ENCODE measurements around the gene ITGA11.

The ITGA11 gene

DNA sequence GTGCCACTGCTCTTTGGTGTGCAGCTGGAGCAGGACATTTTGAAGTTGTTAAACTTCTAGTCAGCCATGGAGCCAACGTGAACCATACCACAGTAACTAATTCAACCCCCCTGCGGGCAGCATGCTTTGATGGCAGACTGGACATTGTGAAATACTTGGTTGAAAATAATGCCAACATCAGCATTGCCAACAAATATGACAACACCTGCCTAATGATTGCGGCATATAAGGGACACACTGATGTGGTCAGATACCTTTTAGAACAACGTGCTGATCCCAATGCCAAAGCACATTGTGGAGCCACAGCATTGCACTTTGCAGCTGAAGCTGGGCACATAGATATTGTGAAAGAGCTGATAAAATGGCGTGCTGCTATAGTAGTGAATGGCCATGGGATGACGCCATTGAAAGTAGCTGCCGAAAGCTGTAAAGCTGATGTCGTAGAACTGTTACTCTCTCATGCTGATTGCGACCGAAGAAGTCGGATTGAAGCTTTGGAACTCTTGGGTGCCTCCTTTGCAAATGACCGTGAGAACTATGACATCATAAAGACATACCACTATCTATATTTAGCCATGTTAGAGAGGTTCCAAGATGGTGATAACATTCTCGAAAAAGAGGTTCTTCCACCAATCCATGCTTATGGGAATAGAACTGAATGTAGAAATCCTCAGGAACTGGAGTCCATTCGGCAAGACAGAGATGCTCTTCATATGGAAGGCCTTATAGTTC, 142.2 kb downstream of the ITGA11 start:
- Histone ChIP-seq H3K4me1 (peaks cover 6% of the 10 kb centered on the region), H3K4me3 (no peak overlapping the region), H3K27me3 (ENCODE audit: low read depth) (no peaks in the 10 kb centered on the region), H3K36me3 (replicated peaks) (peaks cover 50% of the 10 kb centered on the region), H3K9me3 (no peaks in the 10 kb centered on the region)
- DNase-seq (ENCODE audit: low spot score in 2 of 2), result no peak
- in situ Hi-C loops (cut with MboI; ENCODE audit: low sequenced_read_pairs), result no loop called here

DNA sequence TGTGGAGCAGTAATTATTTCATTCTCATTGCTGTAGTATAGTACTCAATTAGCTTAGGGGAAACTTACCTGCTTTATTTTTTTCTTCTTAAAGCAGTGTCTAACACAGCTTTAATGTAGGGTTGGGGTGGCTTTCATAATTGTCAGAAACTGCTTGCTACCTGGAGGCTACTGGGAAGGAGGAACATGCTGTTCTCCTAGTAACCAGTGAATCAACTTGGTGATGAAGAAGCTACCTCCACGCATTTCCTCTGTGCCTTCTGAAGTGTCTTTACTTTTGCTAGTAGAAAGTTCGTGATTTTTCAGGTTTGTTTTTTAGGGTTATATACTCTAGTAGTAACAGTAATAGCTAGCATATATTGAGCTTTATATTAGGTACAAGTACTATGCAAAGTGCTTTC, 142.9 kb downstream of the ITGA11 start:
- Histone ChIP-seq H3K4me3 (no peak overlapping the region), H3K4me1 (peaks cover 6% of the 10 kb centered on the region), H3K36me3 (replicated peaks) (peaks cover 57% of the 10 kb centered on the region), H3K27me3 (ENCODE audit: low read depth) (no peaks in the 10 kb centered on the region), H3K9me3 (no peaks in the 10 kb centered on the region)
- in situ Hi-C loops (cut with MboI; ENCODE audit: low sequenced_read_pairs), result no loop called here
- DNase-seq (ENCODE audit: low spot score in 2 of 2), result no peak

DNA sequence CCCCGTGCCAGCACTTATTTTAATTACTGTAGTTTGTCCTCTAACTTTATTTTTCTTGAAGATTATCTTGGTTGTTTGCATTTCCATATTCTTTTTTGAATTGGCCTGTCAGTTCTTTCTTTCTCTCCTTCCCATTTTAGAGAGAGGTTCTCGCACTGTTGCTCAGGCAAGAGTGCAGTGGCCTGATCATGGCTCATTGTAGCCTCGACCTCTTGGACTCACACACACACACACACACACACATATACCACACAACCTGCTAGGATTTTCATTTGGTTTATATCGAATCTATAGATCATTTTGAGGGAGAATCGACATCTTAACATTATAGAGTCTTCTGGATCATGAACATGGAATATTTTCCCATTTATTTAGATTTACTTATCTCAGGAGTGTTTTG, 145.7 kb downstream of the ITGA11 start:
- Histone ChIP-seq H3K36me3 (replicated peaks) (peaks cover 42% of the 10 kb centered on the region), H3K4me3 (no peak overlapping the region), H3K4me1 (peaks cover 17% of the 10 kb centered on the region), H3K9me3 (no peaks in the 10 kb centered on the region), H3K27me3 (ENCODE audit: low read depth) (no peaks in the 10 kb centered on the region)
- in situ Hi-C loops (cut with MboI; ENCODE audit: low sequenced_read_pairs), result no loop called here
- DNase-seq (ENCODE audit: low spot score in 2 of 2), result no peak

DNA sequence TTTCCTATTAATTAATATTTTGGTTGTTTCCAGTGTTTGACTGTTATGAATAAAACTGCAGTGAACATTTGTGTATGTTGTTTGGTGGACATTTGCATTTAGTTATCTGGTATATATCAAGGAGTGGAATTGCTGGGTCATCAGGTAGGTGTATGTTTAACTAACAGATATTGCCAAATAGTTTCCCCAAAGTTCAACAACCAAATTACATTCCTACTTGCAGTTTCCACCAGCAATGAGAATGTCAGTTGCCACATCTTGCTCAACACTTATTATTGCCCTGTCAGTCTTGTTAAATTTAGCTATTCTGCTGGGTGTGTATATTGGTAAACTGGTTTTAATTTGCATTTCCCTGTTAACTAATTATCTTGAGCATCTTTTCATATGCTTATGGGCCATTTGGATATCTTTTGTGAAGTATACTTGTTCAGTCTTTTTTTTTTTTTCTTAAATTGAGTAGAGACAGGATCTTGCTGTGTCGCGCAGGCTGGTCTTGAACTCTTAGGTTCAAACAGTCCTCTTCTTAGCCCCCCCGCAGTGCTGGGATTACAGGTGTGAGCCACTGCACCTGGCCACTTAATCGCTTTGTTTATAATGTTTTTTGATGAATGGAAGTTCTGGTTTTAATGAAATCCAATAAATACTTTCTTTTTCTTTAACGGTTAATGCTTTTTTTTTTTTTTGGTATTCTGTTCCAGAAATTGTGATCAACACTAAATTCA, 146.5 kb downstream of the ITGA11 start:
- Histone ChIP-seq H3K36me3 (replicated peaks) (peaks cover 33% of the 10 kb centered on the region), H3K4me1 (peaks cover 26% of the 10 kb centered on the region)

DNA sequence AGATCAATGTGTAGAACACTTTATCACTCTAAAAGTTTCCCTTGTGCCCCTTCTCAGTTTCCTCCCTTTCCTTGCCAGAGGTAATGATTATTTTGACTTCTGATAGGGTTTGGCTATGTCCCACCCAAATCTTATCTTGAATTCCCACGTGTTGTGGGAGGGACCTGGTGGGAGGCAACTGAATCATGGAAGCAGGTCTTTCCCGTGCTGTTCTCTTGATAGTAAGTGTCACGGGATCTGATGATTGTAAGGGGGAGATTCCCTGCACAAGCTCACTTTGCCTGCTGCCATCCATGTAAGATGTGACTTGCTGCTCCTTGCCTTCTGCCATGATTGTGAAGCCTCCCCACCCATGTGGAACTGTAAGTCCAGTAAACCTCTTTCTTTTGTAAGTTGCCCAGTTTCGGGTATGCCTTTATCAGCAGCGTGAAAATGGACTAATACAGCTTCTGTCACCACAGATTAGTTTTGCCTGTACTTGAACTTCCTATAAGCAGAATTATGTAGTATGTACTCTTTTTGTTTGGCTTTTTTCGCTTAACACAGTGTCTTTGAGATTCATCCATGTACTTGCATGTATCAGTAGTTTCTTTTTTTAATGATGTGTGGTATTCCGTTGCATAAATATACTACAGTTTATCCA, 147.2 kb downstream of the ITGA11 start:
- peaks cover 27% of the 10 kb centered on the region for H3K36me3 ChIP-seq (replicated peaks)
- no peak for DNase-seq (ENCODE audit: low spot score in 2 of 2)
- H3K27me3 ChIP-seq (ENCODE audit: low read depth), result no peaks in the 10 kb centered on the region
- in situ Hi-C loops (cut with MboI; ENCODE audit: low sequenced_read_pairs), result no loop called here
- H3K4me1 ChIP-seq, result peaks cover 31% of the 10 kb centered on the region
- no peaks in the 10 kb centered on the region for H3K9me3 ChIP-seq
- H3K4me3 ChIP-seq, result no peak overlapping the region

More for the DNA sequence above, 146.5 kb downstream of the ITGA11 start:
- in situ Hi-C loops (cut with MboI; ENCODE audit: low sequenced_read_pairs), result no loop called here
- no peak overlapping the region for H3K4me3 ChIP-seq
- H3K9me3 ChIP-seq, result no peaks in the 10 kb centered on the region
- no peaks in the 10 kb centered on the region for H3K27me3 ChIP-seq (ENCODE audit: low read depth)
- DNase-seq (ENCODE audit: low spot score in 2 of 2), result no peak

DNA sequence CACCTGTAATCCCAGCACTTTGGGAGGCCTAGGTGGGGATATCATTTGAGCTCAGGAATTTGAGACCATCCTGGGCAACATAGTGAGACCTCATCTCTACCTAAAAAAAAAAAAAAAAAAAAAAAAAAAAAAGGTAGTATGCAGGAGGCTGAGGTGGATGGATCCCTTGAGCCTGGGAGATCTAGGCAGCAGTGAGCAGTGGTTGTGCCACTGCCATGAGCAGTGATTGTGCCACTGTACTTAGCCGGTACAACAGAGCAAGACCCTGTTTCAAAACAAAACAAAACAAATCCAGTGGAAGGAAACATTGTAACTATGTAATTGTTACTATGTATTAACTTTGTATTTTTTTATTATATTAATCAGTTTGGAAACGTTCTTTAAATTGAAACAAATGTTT, 148.6 kb downstream of the ITGA11 start:
- Histone ChIP-seq H3K36me3 (replicated peaks) (peaks cover 23% of the 10 kb centered on the region), H3K4me1 (peaks cover 34% of the 10 kb centered on the region), H3K4me3 (no peak overlapping the region), H3K9me3 (no peaks in the 10 kb centered on the region), H3K27me3 (ENCODE audit: low read depth) (no peaks in the 10 kb centered on the region)
- in situ Hi-C loops (cut with MboI; ENCODE audit: low sequenced_read_pairs), result no loop called here
- DNase-seq (ENCODE audit: low spot score in 2 of 2), result no peak

DNA sequence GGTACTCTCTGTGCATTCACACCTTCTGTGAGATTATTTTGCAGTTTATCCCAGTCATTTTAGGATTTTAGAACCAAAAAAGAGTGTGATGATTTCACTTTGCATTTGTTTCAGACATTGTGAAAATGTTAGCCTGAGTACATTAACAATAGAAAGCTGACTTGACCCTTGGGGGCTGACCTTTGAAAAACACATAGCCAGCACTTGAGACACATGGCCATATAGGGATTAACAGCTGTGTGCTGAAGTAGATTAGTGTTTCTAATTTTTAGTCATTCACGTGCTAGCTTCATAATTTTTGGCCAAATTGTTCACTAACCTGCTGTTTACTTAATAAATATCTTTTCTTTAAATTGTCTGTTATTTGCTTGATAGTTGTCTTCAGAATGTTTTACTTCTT, 151.0 kb downstream of the ITGA11 start:
- Histone ChIP-seq H3K4me1 (peaks cover 44% of the 10 kb centered on the region), H3K27me3 (ENCODE audit: low read depth) (no peaks in the 10 kb centered on the region), H3K4me3 (peak overlapping the region; percentile 93), H3K36me3 (replicated peaks) (peaks cover 20% of the 10 kb centered on the region), H3K9me3 (no peaks in the 10 kb centered on the region)
- DNase-seq (ENCODE audit: low spot score in 2 of 2), result peak; percentile 62 to 86
- in situ Hi-C loops (cut with MboI; ENCODE audit: low sequenced_read_pairs), result no loop called here

DNA sequence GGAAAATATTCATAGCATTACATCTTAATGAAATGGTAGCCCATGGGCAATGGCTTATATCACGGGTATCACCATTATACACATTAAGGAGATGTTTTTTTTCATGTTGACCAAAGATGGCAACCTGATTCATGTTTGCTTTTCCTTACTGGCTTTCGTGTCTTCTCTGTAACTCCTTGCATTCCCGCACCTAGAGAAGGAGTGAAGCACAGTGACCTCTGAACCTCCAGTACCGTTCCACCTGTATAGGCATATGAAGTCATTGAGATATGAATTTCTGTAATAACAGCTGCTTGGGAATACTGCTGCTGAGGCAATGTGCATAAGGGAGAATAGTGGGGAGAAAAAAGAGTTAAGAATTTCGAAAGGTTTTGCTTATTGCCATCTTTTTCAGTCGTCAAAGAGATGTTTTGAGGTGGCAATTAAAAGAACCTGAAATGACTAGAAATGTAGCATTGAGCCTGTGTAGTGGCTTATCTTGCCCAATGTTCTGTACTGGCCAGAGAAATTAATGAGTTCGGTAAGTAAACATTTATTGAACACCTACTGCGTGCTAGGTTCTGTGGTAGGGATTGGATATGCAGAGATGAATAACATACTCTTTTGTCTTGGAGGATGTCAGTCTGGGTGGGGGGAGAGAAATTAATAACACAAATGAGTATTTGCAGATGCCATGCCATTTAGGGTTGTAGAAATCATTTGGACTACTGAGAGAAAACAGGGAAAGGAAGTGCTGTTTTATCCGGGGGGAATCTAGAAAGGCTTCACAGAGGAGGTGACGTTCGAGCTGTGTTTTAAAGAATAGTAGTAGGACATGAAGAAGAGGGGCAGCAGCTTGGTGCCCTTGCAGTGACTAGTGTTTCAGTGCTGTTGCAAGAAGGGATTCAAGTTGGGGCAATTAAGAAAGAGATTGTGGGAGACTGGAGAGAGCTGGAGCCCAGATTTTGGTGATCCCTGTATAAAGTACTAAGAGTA, 151.9 kb downstream of the ITGA11 start:
- Histone ChIP-seq H3K9me3 (no peaks in the 10 kb centered on the region), H3K27me3 (ENCODE audit: low read depth) (no peaks in the 10 kb centered on the region), H3K4me1 (peaks cover 40% of the 10 kb centered on the region), H3K4me3 (peak overlapping the region; percentile 93), H3K36me3 (replicated peaks) (peaks cover 17% of the 10 kb centered on the region)
- DNase-seq (ENCODE audit: low spot score in 2 of 2), result peak in 1 of 2 experiments; percentile 55
- in situ Hi-C loops (cut with MboI; ENCODE audit: low sequenced_read_pairs), result no loop called here

DNA sequence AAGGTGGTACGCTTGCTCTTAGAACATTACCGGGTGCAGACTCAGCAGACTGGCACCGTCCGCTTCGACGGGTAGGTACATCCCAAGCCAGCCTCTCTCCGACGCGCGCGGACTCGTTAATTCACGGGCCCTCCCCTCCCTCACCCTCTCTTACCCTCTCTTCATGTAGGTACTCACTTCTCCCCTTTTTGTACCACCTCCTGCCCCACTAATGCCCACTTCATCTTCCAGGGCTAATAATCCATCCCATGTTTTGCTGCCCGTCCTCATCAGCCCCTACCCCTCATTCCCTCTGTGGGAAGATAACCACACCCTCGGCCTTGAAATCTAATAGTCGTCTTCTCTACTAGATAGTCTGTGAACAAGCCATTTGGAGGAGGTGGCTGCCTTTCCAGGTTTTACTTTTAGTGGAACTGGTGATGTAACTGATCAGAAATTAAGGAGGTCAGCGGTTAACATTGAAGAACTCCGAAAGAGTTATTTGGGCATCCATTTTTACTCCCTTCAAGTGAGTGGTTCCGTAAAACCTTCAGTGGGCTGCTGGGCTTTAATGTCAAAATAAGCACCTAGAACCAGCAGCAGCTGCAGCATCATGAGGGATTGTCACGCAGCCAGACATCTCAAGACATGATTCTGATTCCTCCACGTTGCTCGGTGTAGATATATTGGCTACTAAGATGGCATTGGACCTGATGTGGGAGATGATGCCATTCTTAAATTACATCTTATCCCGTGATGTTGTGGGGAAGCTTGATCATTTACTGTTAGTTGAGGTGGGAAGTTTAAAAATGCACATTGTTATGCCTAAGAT, 153.2 kb downstream of the ITGA11 start:
- in situ Hi-C loops (cut with MboI; ENCODE audit: low sequenced_read_pairs), result no loop called here
- peak; percentile 76 to 77 for DNase-seq (ENCODE audit: low spot score in 2 of 2)
- H3K9me3 ChIP-seq, result no peaks in the 10 kb centered on the region
- H3K27me3 ChIP-seq (ENCODE audit: low read depth), result no peaks in the 10 kb centered on the region
- peaks cover 5% of the 10 kb centered on the region; the same call in 1 of the 2 replicates for H3K36me3 ChIP-seq (replicated peaks)
- H3K4me3 ChIP-seq, result peak overlapping the region; percentile 93
- peaks cover 38% of the 10 kb centered on the region for H3K4me1 ChIP-seq

DNA sequence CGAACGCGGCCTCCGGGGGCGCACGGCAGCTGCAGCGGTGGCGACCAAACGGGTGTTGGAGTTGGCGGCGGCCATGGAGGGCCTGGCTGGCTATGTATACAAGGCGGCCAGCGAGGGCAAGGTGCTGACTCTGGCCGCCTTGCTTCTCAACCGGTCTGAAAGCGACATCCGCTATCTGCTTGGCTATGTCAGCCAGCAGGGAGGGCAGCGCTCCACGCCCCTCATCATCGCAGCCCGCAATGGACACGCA, 153.7 kb downstream of the ITGA11 start:
- H3K4me3 ChIP-seq, result peak overlapping the region; percentile 93
- H3K27me3 ChIP-seq (ENCODE audit: low read depth), result no peaks in the 10 kb centered on the region
- peak in 1 of 2 experiments; percentile 88 for DNase-seq (ENCODE audit: low spot score in 2 of 2)
- H3K4me1 ChIP-seq, result peaks cover 38% of the 10 kb centered on the region
- H3K36me3 ChIP-seq (replicated peaks), result peaks cover 5% of the 10 kb centered on the region; the same call in 1 of the 2 replicates
- H3K9me3 ChIP-seq, result no peaks in the 10 kb centered on the region
- in situ Hi-C loops (cut with MboI; ENCODE audit: low sequenced_read_pairs), result no loop called here

DNA sequence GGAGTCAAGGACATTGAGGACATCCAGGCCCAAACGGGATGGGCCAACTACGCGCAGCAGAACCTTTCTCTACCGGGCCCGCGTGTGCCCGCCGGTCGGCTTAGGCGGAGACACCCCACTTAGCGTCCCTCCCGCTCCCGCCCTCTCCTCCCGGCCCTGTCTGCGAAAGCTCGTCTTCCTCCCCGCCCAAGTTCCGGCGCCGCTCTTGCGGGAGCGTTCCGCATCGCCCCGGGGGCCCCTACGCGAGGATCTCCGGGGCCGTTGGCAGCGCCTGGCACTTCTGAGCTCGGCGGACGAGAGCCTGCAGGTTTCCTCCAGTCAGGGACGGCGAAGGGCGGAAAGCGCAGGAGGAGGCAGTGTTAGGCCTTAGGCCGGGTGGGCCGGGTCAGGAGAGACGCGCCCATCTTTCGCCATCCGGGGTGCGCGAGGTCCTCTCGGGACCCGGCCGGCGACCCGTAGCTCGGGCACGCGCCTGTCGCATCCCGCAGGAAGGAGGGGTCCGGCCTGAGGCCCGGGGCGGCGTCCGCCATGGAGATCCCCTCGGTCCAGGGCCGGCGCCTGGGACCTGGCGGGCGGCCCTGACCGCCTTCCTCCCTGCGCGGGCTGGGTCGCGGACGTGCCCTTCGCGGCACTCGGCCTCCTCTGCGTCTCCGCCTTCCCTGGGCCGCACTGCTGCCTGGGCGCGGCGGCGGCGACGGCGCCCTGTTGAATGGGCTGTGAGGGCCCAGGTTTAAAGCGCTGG, 154.2 kb downstream of the ITGA11 start, which contains the start of gene FEM1B:
Gene FEM1B (plus strand): TSS at position 143 of the 742 bp plus-strand sequence. CDS start 673 bp downstream, outside the sequence.
- H3K36me3 ChIP-seq (replicated peaks), result peaks cover 5% of the 10 kb centered on the region; the same call in 1 of the 2 replicates
- no peaks in the 10 kb centered on the region for H3K27me3 ChIP-seq (ENCODE audit: low read depth)
- peaks cover 38% of the 10 kb centered on the region for H3K4me1 ChIP-seq
- in situ Hi-C loops (cut with MboI; ENCODE audit: low sequenced_read_pairs), result no loop called here
- peak within 1 kb of the TSS; percentile 93 for H3K4me3 ChIP-seq
- peak; percentile 98 for DNase-seq (ENCODE audit: low spot score in 2 of 2)
- H3K9me3 ChIP-seq, result no peaks in the 10 kb centered on the region

DNA sequence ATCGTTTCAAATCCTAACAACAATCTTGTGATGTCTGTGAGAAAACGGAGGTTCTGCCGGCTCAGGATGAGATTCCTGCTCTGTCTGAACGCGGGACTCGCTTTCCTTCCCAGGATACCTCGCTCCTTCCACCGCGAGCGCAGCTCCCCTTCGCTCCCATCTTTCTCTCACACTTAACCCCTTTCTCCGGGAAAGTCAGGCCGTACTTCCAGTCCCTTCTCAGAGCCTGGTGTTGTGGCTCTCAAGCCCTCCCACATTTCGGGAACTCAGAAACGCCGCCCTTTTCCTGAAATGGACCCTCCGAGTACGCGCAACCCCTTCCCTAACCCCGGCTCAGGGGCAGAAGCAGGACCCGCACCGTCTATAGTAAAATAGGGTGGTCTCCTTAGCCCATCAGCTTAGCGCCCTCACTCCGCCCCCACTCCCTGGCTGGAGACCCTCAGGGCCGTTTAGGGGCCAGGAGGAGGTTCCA, 154.8 kb downstream of the ITGA11 start:
- H3K9me3 ChIP-seq, result no peaks in the 10 kb centered on the region
- peak; percentile 76 to 85 for DNase-seq (ENCODE audit: low spot score in 2 of 2)
- no peaks in the 10 kb centered on the region for H3K27me3 ChIP-seq (ENCODE audit: low read depth)
- in situ Hi-C loops (cut with MboI; ENCODE audit: low sequenced_read_pairs), result no loop called here
- H3K4me1 ChIP-seq, result peaks cover 34% of the 10 kb centered on the region
- H3K36me3 ChIP-seq (replicated peaks), result peaks cover 5% of the 10 kb centered on the region; the same call in 1 of the 2 replicates
- peak overlapping the region; percentile 93 for H3K4me3 ChIP-seq

Measured in HAP-1 (cell line).